KMS-11 (cell line): Measurements from ENCODE around the gene ISOC2.

Experiments
- H2AFZ ChIP-seq: fragments of 200-600 bp; sonication (generic); 2 replicates; pipeline ENCODE4 v1.6.1; 2016; ENCODE audit warnings: antibody characterized with exemption, mixed run types, low read depth
- H3K27ac ChIP-seq: fragments of 200-600 bp; sonication (generic); 2 replicates; pipeline ENCODE4 v1.6.1; 2016; ENCODE audit warnings: mild to moderate bottlenecking, mixed run types
- H3K27me3 ChIP-seq: fragments of 200-600 bp; sonication (generic); 2 replicates; pipeline ENCODE4 v1.6.1; 2017; ENCODE audit warnings: mild to moderate bottlenecking, low read depth, mixed run types, moderate library complexity; ENCODE audit not compliant: insufficient read depth
- H3K36me3 ChIP-seq: fragments of 200-600 bp; sonication (generic); 2 replicates; pipeline ENCODE4 v1.6.1; 2017; ENCODE audit warnings: mild to moderate bottlenecking, mixed run types; ENCODE audit not compliant: insufficient read depth
- H3K4me1 ChIP-seq: fragments of 200-600 bp; sonication (generic); 2 replicates; pipeline ENCODE4 v1.6.1; 2016; ENCODE audit warnings: mild to moderate bottlenecking, low read depth, mixed run types; ENCODE audit not compliant: poor library complexity, severe bottlenecking
- H3K4me2 ChIP-seq: fragments of 200-600 bp; sonication (generic); 2 replicates; pipeline ENCODE4 v1.7.0; 2016; ENCODE audit warnings: mild to moderate bottlenecking, mixed run types
- H3K4me3 ChIP-seq: fragments of 200-600 bp; sonication (generic); IDR thresholded peaks from 2 replicates; pipeline ENCODE4 v1.6.1; 2017; ENCODE audit warnings: low read depth, low read length, mixed read lengths; ENCODE audit not compliant: insufficient read depth
- H3K79me2 ChIP-seq: fragments of 200-600 bp; sonication (generic); 2 replicates; pipeline ENCODE4 v1.6.1; 2016; ENCODE audit warnings: low read depth, mixed run types; ENCODE audit not compliant: insufficient read depth
- H3K9ac ChIP-seq: fragments of 200-600 bp; sonication (generic); 2 replicates; pipeline ENCODE4 v1.6.1; 2016; ENCODE audit warnings: mild to moderate bottlenecking, mixed run types
- H4K20me1 ChIP-seq: fragments of 200-600 bp; sonication (generic); 2 replicates; pipeline ENCODE4 v1.6.1; 2016; ENCODE audit warnings: mild to moderate bottlenecking, mixed run types; ENCODE audit not compliant: insufficient read depth
- TF ChIP-seq, protein P1 (sequence below): fragments of 200-600 bp; sonication (generic); conservative IDR thresholded peaks from 2 replicates; pipeline ENCODE4 v1.6.1; 2017; ENCODE audit warnings: low read depth, mild to moderate bottlenecking, antibody characterized with exemption, low read length, moderate library complexity, mixed read lengths

ISOC2 gene

DNA sequence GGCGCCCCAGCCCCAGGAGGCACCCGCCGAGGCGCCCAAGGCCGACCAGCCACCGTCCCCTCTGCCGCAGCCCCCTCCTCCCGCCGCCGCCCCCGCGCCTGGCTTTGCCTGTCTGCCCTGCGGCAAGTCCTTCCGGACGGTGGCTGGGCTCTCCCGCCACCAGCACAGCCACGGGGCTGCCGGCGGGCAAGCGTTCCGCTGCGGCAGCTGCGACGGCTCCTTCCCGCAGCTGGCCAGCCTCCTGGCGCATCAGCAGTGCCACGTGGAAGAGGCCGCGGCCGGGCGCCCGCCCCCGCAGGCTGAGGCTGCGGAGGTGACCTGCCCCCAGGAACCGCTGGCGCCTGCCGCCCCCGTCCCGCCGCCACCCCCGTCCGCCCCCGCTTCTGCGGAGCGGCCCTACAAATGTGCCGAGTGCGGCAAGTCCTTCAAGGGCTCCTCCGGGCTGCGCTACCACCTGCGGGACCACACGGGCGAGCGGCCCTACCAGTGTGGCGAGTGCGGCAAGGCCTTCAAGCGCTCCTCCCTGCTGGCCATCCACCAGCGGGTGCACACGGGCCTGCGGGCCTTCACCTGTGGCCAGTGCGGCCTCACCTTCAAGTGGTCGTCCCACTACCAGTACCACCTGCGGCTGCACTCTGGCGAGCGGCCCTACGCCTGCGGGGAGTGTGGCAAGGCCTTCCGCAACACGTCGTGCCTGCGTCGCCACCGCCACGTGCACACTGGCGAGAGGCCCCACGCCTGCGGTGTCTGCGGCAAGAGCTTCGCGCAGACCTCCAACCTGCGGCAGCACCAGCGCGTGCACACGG is 20.9 kb upstream of the ISOC2 start:
- Histone ChIP-seq H3K9ac (no peak overlapping the region), H3K4me1 (peaks cover 12% of the 10 kb centered on the region), H3K36me3 (no peaks in the 10 kb centered on the region), H3K4me2 (no peak overlapping the region), H3K79me2 (peaks cover 11% of the 10 kb centered on the region; the same call in 1 of the 2 replicates), H3K27me3 (peaks cover 12% of the 10 kb centered on the region; the same call in 1 of the 2 replicates), H3K4me3 (no peak overlapping the region), H2AFZ (no peak overlapping the region), H4K20me1 (no peaks in the 10 kb centered on the region), H3K27ac (no peak overlapping the region)
- TF ChIP-seq, protein P1, sequence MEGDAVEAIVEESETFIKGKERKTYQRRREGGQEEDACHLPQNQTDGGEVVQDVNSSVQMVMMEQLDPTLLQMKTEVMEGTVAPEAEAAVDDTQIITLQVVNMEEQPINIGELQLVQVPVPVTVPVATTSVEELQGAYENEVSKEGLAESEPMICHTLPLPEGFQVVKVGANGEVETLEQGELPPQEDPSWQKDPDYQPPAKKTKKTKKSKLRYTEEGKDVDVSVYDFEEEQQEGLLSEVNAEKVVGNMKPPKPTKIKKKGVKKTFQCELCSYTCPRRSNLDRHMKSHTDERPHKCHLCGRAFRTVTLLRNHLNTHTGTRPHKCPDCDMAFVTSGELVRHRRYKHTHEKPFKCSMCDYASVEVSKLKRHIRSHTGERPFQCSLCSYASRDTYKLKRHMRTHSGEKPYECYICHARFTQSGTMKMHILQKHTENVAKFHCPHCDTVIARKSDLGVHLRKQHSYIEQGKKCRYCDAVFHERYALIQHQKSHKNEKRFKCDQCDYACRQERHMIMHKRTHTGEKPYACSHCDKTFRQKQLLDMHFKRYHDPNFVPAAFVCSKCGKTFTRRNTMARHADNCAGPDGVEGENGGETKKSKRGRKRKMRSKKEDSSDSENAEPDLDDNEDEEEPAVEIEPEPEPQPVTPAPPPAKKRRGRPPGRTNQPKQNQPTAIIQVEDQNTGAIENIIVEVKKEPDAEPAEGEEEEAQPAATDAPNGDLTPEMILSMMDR = no peak

DNA sequence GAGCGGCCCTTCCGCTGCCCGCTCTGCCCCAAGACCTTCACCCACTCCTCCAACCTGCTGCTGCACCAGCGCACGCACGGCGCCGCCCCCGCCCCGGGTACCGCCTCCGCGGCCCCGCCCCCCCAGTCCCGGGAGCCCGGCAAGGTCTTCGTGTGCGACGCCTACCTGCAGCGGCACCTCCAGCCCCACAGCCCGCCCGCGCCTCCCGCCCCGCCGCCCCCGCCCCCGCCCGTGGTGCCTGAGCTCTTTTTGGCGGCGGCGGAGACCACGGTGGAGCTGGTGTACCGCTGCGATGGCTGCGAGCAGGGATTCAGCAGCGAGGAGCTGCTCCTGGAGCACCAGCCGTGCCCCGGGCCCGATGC is 20.3 kb upstream of the ISOC2 start:
- TF ChIP-seq, protein P1 = no peak
- no peak overlapping the region for H3K27ac ChIP-seq
- peaks cover 11% of the 10 kb centered on the region; the same call in 1 of the 2 replicates for H3K79me2 ChIP-seq
- no peaks in the 10 kb centered on the region for H4K20me1 ChIP-seq
- H2AFZ ChIP-seq = no peak overlapping the region
- no peak overlapping the region for H3K4me2 ChIP-seq
- no peak overlapping the region for H3K4me3 ChIP-seq
- H3K36me3 ChIP-seq = no peaks in the 10 kb centered on the region
- H3K4me1 ChIP-seq = peaks cover 12% of the 10 kb centered on the region
- H3K27me3 ChIP-seq = peaks cover 7% of the 10 kb centered on the region; the same call in 1 of the 2 replicates
- H3K9ac ChIP-seq = no peak overlapping the region

DNA sequence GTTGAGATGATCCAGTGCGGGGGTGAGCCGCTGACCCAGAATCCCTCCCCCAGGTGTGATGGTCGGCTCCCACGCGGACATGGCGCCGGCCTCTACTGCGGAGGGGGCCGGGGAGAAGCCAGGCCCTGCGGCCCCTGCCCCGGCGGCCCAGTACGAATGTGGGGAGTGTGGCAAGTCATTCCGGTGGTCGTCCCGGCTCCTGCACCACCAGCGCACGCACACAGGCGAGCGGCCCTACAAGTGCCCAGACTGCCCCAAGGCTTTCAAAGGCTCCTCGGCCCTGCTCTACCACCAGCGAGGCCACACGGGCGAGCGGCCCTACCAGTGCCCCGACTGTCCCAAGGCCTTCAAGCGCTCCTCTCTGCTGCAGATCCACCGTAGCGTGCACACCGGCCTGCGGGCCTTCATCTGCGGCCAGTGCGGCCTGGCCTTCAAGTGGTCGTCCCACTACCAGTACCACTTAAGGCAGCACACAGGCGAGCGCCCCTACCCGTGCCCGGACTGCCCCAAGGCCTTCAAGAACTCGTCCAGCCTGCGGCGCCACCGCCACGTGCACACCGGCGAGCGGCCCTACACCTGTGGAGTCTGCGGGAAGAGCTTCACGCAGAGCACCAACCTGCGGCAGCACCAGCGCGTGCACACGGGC is 19.8 kb upstream of the ISOC2 start:
- no peak overlapping the region for H2AFZ ChIP-seq
- H3K27ac ChIP-seq = no peak overlapping the region
- TF ChIP-seq, protein P1 = no peak
- H3K4me3 ChIP-seq = no peak overlapping the region
- no peak overlapping the region for H3K4me2 ChIP-seq
- H3K36me3 ChIP-seq = no peaks in the 10 kb centered on the region
- H3K4me1 ChIP-seq = peaks cover 12% of the 10 kb centered on the region
- peaks cover 5% of the 10 kb centered on the region; the same call in 1 of the 2 replicates for H3K27me3 ChIP-seq
- H3K79me2 ChIP-seq = peaks cover 11% of the 10 kb centered on the region; the same call in 1 of the 2 replicates
- H4K20me1 ChIP-seq = no peaks in the 10 kb centered on the region
- no peak overlapping the region for H3K9ac ChIP-seq

DNA sequence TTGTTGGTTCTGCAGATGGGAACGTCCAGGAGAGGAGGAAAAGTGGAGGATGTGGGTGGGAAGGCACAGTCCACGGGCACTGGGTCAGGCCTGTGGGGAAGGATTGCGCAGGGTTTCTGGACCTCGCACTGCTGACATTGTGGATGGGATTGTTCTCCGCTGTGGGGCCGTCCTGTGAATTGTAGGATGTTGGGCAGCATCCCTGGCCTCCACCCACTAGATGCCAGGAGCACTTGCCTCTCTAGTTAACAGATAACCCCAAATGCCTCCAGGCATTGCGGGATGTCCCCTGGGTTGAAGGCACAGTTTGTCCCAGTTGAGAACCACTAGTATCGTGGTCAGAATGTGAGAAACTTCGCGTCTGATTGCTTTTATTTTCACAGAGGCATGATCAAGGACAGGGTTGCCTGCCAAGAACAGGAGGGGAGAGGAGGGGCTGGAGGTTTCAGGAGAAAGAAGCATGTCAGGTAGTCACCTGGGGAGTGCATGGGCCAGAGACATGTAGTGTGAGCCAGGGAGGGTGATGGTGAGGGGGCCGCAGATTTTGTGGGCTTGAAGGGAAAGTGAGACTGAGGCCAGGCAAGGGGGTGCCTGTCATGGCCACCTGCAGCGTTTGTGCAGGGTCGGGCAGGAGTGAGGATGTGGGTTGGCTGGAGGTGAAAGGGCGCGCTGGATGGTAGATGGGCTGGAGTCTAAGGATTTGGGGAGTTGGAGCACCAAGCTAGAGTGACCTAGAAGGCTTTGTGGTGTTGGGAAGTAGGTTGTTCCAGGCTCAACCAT is 18.2 kb upstream of the ISOC2 start:
- no peak overlapping the region for H3K9ac ChIP-seq
- H3K4me1 ChIP-seq = peaks cover 21% of the 10 kb centered on the region
- no peaks in the 10 kb centered on the region for H3K27me3 ChIP-seq
- no peak overlapping the region for H3K4me2 ChIP-seq
- no peak overlapping the region for H3K4me3 ChIP-seq
- no peaks in the 10 kb centered on the region for H4K20me1 ChIP-seq
- TF ChIP-seq, protein P1 = no peak
- no peak overlapping the region for H2AFZ ChIP-seq
- peaks cover 11% of the 10 kb centered on the region; the same call in 1 of the 2 replicates for H3K79me2 ChIP-seq
- no peaks in the 10 kb centered on the region for H3K36me3 ChIP-seq
- H3K27ac ChIP-seq = no peak overlapping the region
